ENCODE measurements around the gene KCTD20. TPM values are rescaled to one million over a fixed set of nuclear protein-coding genes. Genes with fewer than 3 reads are reported as not detected.

Gene KCTD20
- total and polyA plus RNA-seq, 2 experiments from 2014 or later, result 7.4 to 25.0 TPM

DNA sequence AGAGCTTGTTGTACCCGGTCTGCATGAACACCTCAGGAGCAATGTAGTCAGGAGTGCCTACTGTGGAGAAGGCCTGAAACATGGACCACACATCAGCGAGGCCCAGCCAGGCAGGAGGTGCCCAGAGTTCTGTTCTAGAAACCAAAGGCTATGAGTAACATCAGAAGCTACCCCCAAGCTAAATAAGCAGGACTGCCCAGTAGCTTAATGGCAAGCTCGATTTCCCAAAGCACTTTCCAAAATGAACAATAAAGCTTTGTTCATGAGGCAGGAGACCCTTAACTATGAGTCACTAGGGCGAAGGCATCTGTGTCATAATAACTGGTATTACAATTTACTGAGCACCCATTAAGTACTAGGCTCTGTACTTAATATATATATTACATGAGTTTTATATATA is 57.1 kb downstream of the KCTD20 start (continued):
- TF ChIP-seq, protein P1, sequence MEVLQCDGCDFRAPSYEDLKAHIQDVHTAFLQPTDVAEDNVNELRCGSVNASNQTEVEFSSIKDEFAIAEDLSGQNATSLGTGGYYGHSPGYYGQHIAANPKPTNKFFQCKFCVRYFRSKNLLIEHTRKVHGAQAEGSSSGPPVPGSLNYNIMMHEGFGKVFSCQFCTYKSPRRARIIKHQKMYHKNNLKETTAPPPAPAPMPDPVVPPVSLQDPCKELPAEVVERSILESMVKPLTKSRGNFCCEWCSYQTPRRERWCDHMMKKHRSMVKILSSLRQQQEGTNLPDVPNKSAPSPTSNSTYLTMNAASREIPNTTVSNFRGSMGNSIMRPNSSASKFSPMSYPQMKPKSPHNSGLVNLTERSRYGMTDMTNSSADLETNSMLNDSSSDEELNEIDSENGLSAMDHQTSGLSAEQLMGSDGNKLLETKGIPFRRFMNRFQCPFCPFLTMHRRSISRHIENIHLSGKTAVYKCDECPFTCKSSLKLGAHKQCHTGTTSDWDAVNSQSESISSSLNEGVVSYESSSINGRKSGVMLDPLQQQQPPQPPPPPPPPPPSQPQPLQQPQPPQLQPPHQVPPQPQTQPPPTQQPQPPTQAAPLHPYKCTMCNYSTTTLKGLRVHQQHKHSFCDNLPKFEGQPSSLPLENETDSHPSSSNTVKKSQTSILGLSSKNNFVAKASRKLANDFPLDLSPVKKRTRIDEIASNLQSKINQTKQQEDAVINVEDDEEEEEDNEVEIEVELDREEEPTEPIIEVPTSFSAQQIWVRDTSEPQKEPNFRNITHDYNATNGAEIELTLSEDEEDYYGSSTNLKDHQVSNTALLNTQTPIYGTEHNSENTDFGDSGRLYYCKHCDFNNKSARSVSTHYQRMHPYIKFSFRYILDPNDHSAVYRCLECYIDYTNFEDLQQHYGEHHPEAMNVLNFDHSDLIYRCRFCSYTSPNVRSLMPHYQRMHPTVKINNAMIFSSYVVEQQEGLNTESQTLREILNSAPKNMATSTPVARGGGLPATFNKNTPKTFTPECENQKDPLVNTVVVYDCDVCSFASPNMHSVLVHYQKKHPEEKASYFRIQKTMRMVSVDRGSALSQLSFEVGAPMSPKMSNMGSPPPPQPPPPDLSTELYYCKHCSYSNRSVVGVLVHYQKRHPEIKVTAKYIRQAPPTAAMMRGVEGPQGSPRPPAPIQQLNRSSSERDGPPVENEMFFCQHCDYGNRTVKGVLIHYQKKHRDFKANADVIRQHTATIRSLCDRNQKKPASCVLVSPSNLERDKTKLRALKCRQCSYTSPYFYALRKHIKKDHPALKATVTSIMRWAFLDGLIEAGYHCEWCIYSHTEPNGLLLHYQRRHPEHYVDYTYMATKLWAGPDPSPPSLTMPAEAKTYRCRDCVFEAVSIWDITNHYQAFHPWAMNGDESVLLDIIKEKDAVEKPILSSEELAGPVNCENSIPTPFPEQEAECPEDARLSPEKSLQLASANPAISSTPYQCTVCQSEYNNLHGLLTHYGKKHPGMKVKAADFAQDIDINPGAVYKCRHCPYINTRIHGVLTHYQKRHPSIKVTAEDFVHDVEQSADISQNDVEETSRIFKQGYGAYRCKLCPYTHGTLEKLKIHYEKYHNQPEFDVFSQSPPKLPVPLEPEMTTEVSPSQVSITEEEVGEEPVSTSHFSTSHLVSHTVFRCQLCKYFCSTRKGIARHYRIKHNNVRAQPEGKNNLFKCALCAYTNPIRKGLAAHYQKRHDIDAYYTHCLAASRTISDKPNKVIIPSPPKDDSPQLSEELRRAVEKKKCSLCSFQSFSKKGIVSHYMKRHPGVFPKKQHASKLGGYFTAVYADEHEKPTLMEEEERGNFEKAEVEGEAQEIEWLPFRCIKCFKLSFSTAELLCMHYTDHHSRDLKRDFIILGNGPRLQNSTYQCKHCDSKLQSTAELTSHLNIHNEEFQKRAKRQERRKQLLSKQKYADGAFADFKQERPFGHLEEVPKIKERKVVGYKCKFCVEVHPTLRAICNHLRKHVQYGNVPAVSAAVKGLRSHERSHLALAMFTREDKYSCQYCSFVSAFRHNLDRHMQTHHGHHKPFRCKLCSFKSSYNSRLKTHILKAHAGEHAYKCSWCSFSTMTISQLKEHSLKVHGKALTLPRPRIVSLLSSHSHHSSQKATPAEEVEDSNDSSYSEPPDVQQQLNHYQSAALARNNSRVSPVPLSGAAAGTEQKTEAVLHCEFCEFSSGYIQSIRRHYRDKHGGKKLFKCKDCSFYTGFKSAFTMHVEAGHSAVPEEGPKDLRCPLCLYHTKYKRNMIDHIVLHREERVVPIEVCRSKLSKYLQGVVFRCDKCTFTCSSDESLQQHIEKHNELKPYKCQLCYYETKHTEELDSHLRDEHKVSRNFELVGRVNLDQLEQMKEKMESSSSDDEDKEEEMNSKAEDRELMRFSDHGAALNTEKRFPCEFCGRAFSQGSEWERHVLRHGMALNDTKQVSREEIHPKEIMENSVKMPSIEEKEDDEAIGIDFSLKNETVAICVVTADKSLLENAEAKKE (CRISPR knock-in tag; IDR thresholded peaks at IDR 0.05), result no peak
- TF ChIP-seq ZNF331 (CRISPR knock-in tag; IDR thresholded peaks at IDR 0.05; ENCODE audit: low read depth) (no peak), CREB1 (CRISPR knock-in tag; IDR thresholded peaks at IDR 0.05; ENCODE audit: low read depth) (no peak), POLR2AphosphoS5 (IDR thresholded peaks at IDR 0.05; ENCODE audit: low read depth) (no peak)
- TF ChIP-seq, protein P2, sequence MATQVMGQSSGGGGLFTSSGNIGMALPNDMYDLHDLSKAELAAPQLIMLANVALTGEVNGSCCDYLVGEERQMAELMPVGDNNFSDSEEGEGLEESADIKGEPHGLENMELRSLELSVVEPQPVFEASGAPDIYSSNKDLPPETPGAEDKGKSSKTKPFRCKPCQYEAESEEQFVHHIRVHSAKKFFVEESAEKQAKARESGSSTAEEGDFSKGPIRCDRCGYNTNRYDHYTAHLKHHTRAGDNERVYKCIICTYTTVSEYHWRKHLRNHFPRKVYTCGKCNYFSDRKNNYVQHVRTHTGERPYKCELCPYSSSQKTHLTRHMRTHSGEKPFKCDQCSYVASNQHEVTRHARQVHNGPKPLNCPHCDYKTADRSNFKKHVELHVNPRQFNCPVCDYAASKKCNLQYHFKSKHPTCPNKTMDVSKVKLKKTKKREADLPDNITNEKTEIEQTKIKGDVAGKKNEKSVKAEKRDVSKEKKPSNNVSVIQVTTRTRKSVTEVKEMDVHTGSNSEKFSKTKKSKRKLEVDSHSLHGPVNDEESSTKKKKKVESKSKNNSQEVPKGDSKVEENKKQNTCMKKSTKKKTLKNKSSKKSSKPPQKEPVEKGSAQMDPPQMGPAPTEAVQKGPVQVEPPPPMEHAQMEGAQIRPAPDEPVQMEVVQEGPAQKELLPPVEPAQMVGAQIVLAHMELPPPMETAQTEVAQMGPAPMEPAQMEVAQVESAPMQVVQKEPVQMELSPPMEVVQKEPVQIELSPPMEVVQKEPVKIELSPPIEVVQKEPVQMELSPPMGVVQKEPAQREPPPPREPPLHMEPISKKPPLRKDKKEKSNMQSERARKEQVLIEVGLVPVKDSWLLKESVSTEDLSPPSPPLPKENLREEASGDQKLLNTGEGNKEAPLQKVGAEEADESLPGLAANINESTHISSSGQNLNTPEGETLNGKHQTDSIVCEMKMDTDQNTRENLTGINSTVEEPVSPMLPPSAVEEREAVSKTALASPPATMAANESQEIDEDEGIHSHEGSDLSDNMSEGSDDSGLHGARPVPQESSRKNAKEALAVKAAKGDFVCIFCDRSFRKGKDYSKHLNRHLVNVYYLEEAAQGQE (IDR thresholded peaks at IDR 0.05; ENCODE audit: unreplicated experiment), result no peak

DNA sequence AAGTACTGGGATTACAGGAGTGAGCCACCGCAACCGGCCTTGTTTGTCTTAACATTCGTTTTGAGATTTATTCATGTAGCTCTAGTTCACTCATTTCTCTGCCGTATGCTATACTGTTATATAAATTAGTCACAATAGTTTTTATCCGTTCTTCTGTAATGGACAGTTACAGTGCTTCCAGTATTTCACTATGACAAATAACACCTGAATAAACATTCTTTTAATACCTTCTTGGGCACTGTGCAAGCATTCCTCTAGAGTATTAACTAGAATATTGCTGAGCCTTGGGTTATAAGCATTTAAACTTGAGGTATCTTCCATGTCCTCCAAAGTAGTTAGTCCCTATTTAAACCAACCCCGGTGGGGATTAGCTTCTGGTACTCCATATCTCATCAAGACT is 58.9 kb downstream of the KCTD20 start:
- no peak overlapping the region for H3K4me2 ChIP-seq
- ATAC-seq, result no peak
- peaks cover 14% of the 10 kb centered on the region for H3K36me3 ChIP-seq (ENCODE audit: insufficient read depth)
- no peaks in the 10 kb centered on the region for H3K4me1 ChIP-seq (ENCODE audit: insufficient read depth)
- no peak overlapping the region for H3K4me3 Mint-ChIP-seq
- no peak for DNase-seq (ENCODE audit: low spot score)
- no peaks in the 10 kb centered on the region for H3K9me2 ChIP-seq (ENCODE audit: insufficient read depth)
- H3K27me3 Mint-ChIP-seq (ENCODE audit: insufficient read depth, low read depth, poor library complexity), result no peaks in the 10 kb centered on the region
- no peak overlapping the region for H3K27ac ChIP-seq (ENCODE audit: low read depth)
- no peaks in the 10 kb centered on the region for H3K79me2 ChIP-seq (replicated peaks; ENCODE audit: insufficient read depth)
- no peaks in the 10 kb centered on the region for H4K20me1 ChIP-seq (replicated peaks; ENCODE audit: insufficient read depth)
- H3K27me3 ChIP-seq (ENCODE audit: insufficient read depth), result no peaks in the 10 kb centered on the region
- H3K4me3 ChIP-seq, result no peak overlapping the region
- peaks cover 15% of the 10 kb centered on the region for H3K36me3 Mint-ChIP-seq (ENCODE audit: low read depth)
- H2AFZ ChIP-seq, result no peak overlapping the region
- H3K27ac Mint-ChIP-seq, result no peak overlapping the region
- no peaks in the 10 kb centered on the region; the same call in 1 of the 3 replicates for H3K4me1 Mint-ChIP-seq
- no peaks in the 10 kb centered on the region for H3F3A ChIP-seq (replicated peaks; ENCODE audit: low read depth)
- H3K9me3 Mint-ChIP-seq, result no peaks in the 10 kb centered on the region
- TF ChIP-seq, protein P1 (CRISPR knock-in tag; IDR thresholded peaks at IDR 0.05), result no peak
- TF ChIP-seq ZNF331 (CRISPR knock-in tag; IDR thresholded peaks at IDR 0.05; ENCODE audit: low read depth), result no peak
